Measurements from ENCODE around the gene FBP2.

Gene FBP2

GRCh38 chr9:94593459-94594345 is at the start of gene FBP2:
Gene FBP2, minus strand, starts transcription at chr9:94593824. Its CDS starts 98 bp downstream, at chr9:94593726.
- no peak for DNase-seq

DNA sequence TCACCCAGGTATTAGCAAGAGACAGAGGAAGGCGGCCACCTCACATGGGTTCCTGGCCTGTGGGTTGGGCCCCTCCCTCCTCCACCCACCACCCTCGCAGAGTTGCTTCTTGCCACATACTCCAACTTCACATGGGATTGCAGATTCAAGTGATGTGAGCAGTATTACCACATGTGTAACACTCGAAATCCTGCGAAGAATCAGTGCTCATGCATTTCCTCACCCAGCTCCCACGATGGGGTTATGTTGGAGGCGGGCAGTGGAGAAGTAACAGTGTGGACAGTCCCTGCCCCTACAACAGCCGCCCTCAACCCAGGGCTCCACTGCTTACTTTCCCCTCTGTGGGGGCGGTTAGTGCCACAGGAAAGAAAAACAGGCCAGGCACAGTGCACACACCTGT is 49.6 kb upstream of the FBP2 start:
- no peak for DNase-seq

DNA sequence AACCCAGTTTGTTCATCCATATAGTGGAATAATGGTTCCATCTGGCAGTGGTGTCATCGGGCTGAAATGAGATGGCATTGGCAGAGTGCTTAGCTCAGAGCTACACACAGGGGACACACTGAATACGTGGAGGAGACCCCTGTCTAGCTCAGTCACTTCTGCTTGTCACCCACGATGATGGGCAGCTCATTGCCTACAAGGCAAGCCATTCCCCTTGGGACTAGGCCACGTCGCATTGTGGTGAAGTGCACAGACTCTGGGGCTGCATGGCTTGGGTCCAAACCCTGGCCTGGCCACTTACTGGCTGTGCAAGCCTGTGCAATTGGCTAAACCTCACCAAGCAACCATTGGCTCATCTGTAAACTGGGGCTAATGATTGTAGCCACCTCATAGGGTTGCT is 48.9 kb upstream of the FBP2 start:
- no peak for DNase-seq

GRCh38 chr9:94639999-94640376 is 46.4 kb upstream of the FBP2 start:
- DNase-seq: no peak

GRCh38 chr9:94639061-94639998 is 45.7 kb upstream of the FBP2 start, which contains the start of gene FBP1:
Gene FBP1, minus strand, starts transcription at chr9:94639518. Its CDS starts 208 bp downstream, at chr9:94639310.
- DNase-seq: peak; percentile 22 to 40

DNA sequence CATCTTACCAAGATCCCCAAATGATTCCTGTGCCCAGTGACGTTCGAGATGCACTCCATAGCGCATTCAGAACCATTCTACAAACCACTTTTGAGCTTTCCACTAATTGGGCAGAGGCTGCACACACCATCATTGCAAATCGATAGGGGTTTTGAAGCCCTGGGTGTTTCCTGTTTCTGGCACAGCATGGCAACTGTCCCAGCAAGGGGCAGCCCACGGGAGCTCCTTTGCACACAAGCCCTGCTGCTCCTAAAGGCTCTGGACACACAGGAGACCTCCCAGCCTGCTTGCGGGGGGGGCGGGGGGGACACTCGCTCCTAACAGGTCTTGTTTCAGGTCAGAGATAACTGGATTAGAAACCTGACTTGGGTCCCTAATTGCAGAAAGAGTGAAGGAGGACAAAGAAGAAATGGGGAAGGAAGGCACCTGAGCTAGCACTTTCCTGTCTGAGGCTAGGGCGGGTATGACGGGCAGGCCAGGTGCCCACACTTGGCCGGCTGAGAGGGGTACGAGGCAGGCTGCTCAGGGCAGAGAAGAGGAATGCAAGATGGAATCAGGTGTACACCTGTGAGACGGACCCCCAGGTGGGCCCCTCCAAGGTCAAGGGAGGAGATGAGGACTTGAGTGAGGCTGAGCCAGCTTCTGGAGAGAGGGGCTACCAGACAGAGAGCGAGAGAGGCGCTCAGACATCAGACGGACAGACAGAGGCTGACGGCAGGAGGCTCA is 44.9 kb upstream of the FBP2 start:
- no peak for DNase-seq

- no peak for DNase-seq
Observed at GRCh38 chr9:94632737-94633136, 39.1 kb upstream of the FBP2 start.

- DNase-seq: no peak
Observed at GRCh38 chr9:94631599-94631998, 38.0 kb upstream of the FBP2 start.

DNA sequence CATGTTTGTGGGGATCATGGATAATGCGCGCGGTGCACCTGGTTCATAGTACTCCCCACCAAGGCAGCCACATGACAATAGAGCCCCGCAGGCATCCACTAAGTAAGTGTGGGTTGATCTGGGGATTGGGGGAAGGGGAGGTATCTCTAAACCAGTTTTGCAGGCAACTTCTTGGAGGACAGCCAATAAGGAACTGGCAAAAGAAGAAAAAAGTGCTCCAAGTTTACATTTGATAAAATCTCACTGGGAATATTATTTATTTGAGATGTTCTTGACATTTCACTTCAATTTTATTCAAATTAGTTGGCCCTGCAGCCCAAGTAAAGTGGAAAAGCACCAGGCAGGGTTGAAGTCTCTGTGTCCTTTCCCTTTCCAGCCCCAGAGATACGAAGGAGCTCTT is 37.2 kb upstream of the FBP2 start:
- no peak for DNase-seq

- DNase-seq: no peak
Observed at GRCh38 chr9:94630281-94630680, 36.7 kb upstream of the FBP2 start.

DNA sequence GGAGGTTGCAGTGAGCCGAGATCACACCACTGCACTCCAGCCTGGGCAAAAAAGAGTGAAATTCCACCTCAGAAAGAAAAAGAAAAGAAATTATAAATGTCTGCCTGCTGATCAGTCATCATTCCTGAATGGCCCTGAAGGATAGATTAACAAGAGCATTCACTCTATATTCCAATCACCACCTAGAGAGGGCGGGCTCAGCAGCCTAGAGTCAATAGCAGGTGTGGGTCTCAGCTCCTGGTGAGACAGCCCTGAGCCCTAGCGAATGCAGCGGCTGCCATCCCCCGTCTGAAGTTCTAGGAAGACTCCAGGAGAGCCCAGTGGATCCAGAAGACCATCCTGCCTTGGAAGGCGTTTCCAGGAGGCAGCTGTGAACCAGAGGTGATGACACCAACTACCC is 33.7 kb upstream of the FBP2 start:
- no peak for DNase-seq

GRCh38 chr9:94625835-94626234 is 32.2 kb upstream of the FBP2 start:
- no peak for DNase-seq

GRCh38 chr9:94624629-94625028 is 31.0 kb upstream of the FBP2 start:
- DNase-seq: no peak

- peak; percentile 35 to 51 for DNase-seq
Observed at GRCh38 chr9:94623253-94623652, 29.6 kb upstream of the FBP2 start.

- DNase-seq: no peak
Observed at GRCh38 chr9:94622087-94622800, 28.6 kb upstream of the FBP2 start.

DNA sequence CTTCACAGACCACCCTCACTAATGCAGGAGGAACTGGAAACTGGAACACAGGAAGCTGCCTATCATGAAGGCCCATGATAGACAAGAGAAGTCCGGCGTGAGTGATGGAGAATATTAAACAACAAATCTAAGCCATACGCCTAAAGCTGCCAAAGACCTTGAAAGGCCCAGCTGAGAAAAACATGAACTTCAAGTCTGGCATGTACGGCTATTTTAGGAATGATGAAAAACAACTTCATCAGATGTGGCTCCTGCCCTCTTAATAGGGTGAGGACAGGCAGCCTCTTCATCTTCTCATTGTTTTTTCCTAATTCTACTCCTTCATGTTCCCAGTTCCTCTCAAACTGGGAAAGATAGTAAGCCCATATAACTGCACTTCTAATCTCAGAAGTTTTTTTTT is 25.4 kb upstream of the FBP2 start:
- DNase-seq: no peak

DNA sequence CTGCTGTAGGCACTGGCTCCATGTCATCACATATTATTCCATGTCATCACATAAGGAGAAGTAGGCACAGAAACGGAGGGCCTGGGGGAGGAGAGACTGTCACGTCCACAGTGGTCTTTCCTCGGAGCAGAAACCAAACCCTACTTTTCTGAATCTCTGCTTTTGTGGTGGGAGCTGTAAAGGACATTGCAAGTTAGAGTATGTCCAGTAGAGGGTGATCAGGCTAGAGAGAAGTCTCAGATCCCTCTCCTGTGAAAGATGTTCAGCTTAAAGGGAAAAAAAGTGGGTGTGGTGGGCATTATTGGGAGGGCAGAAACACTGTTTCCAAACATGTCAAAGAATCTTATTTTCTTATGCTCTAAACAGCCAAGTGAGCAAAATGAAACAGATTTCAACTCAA is 19.4 kb upstream of the FBP2 start:
- no peak for DNase-seq

DNA sequence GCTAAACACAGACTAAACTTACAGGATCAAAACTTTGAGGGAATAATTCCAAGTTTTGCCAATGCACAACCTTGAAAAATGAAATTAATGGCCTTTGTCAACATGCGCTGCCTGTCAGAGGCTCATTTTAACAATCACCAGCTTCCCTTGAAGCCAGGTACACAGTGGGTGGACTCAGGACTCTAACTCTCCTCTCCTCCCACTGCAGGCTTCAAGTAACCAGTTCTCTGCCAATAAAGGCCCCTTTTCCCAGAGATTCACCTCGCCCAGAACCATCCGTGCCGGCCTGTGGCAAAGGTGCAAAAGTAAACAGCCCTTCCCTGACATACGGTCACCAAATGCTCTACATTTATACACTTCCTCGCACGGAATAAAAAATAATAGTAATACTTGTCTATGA is 18.4 kb upstream of the FBP2 start:
- no peak for DNase-seq

GRCh38 chr9:94611638-94612068 is 18.0 kb upstream of the FBP2 start:
- DNase-seq: peak; percentile 68 to 73

GRCh38 chr9:94610181-94610606 is 16.6 kb upstream of the FBP2 start:
- DNase-seq: no peak

GRCh38 chr9:94607423-94607691 is 13.7 kb upstream of the FBP2 start:
- no peak for DNase-seq

DNA sequence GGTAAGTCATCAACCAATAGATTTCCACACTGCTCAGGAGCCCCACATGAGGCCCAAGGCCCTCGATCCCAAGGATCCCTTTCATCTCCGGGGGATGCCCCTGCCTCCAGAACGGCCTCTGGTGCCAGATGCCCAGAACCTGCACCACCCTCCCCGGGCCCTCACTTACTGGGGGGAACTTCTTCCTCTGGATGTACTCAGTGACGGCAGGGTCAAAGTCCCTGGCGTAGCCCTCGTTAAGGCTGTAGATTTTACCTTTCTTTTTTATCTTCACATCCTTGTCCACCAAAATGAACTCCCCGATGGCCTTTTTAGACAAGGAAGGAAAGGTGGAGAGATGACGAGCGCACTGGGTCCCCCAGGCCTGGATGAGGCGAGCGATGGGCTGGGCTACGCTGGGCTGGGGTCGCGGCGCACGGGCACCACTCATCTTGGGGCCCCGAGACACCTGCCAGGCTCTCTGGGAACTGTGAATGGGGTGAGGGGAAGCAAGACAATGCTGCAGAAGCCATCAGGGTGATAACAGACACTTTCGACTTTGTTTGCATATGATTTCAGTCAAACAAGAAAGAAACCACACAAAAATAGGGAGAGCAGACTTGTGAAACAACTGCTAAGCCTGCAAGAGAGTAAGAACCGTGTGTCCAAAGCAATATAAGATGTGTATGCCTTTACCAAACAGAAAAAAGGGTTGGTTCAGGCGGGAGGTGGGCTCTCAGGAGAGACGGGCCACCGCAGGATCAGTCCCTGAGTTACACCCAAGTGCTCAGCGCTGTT is 13.2 kb upstream of the FBP2 start:
- DNase-seq: no peak

Measured in activated CD4-positive, alpha-beta T cell treated with anti-CD3 and anti-CD28 coated beads, Interleukin-2, amount 50 U/mL, for 48 hours (primary cell).